Right lobe of liver (tissue), 6 donors: ENCODE data around the gene HIVEP2. TPM values are rescaled to one million over a fixed set of nuclear protein-coding genes. Genes with fewer than 3 reads are reported as not detected.
A peak's percentile ranks its signal among the peaks of the same experiment; 100 is the strongest.

Experiments
- ATAC-seq, 4 donors: fragments of 200-7000 bp; cut with Tn5 transposase; one replicate each; pipeline ENCODE4 v1.9.1; 2020; ENCODE audit warnings: mild to moderate bottlenecking in 4 of 4, moderate library complexity in 4 of 4
- DNase-seq, 3 donors: peaks; one replicate each; pipeline ENCODE4 v3.0.0-alpha.2; 2020
- H3K27ac ChIP-seq, 3 donors: fragments of 200-600 bp; one replicate each; pipeline ENCODE4 v1.8.0; 2022
- H3K27me3 ChIP-seq, 2 donors: fragments of 200-600 bp; one replicate each; pipeline ENCODE4 v1.8.0; 2022
- H3K36me3 ChIP-seq, 4 donors: fragments of 200-600 bp; sonication (generic) in 1 of 4; one replicate each; pipeline versions ENCODE4 v1.5.1 to v1.8.0; 2017 to 2022; ENCODE audit warnings: control low read depth in 1 of 4
- H3K4me1 ChIP-seq, 4 donors: fragments of 200-600 bp; sonication (generic) in 1 of 4; one replicate each; pipeline versions ENCODE4 v1.5.1 to v1.8.0; 2017 to 2022; ENCODE audit warnings: control low read depth in 1 of 4
- H3K4me3 ChIP-seq, 3 donors: fragments of 200-600 bp; one replicate each; pipeline ENCODE4 v1.8.0; 2022
- H3K9me3 ChIP-seq, 4 donors: fragments of 200-600 bp; sonication (generic) in 1 of 4; one replicate each; pipeline versions ENCODE4 v1.5.1 to v1.8.0; 2017 to 2022; ENCODE audit warnings: control low read depth in 1 of 4
- POLR2A ChIP-seq: fragments of 450-650 bp; IDR thresholded peaks from one replicate; pipeline ENCODE4 v1.6.1; 2017; ENCODE audit warnings: antibody characterized with exemption, mild to moderate bottlenecking
- WGBS: methylation state at CpG from one replicate; pipeline ENCODE4 v1.1.6; 2018; ENCODE audit warnings: low coverage, low lambda C conversion rate; ENCODE audit not compliant: insufficient coverage; ENCODE audit errors: missing lambda C conversion rate; 5-methylcytosine and 5-hydroxymethylcytosine counted together
- intact Hi-C, 2 donors: fragments of 100-400 bp; cut with DNase I; formaldehyde crosslinking; loops; one replicate each; pipeline versions ENCODE4 v1.11.2 to v1.14.1; 2022
- total RNA-seq, 6 experiments: library from RNA; depleted of rRNA in 2 of 6; stranded (reverse); fragments of >200 nt in 2 of 6; fragmentation: NEBNext Ultra II Directional in 3 of 6; extraction: Animal tissue kit (Norgen Biotek cat#: 25700) in 3 of 6; gene quantifications; one replicate each; pipeline versions ENCODE4 v1.1.0 to v1.2.4, GENCODE V29; 2016 to 2023
- TF ChIP-seq, protein P1 (sequence below), 4 donors: fragments of 200-600 bp in 3 of 4; fragments of 450-650 bp in 1 of 4; IDR thresholded peaks; one replicate each; pipeline versions ENCODE4 v1.5.1 to v1.8.0; 2016 to 2022; ENCODE audit warnings: antibody characterized with exemption in 4 of 4, mild to moderate bottlenecking in 2 of 4
- donor health status: DM: no; HTN: yes; CAD: no.
- donor health status: DM: no; HTN: no; CAD: no.
- donor health status: DM: no; HTN: no; CAD: no.
- donor health status: DM: no; HTN: yes; CAD: no.
- donor health status: DM: no; HTN: yes; CAD: no.

The HIVEP2 gene
- total RNA-seq, 6 experiments from 2014 or later, result 3.0 to 8.9 (median 5.1) TPM

- DNase-seq, result no peak
- ATAC-seq, result peak in 1 of 4 donors; percentile 7
- intact Hi-C loops, result no loop called here
- Histone ChIP-seq H3K27ac (peak overlapping the region; percentile 56 to 77 (median 75)), H3K36me3 (no peaks in the 10 kb centered on the region), H3K4me1 (peaks cover 0 to 24% (median 7%) of the 10 kb centered on the region in 4 donors), H3K4me3 (peak overlapping the region in 2 of 3 donors; percentile 36 to 45), H3K27me3 (no peaks in the 10 kb centered on the region), H3K9me3 (no peaks in the 10 kb centered on the region)
- TF ChIP-seq, protein P1, sequence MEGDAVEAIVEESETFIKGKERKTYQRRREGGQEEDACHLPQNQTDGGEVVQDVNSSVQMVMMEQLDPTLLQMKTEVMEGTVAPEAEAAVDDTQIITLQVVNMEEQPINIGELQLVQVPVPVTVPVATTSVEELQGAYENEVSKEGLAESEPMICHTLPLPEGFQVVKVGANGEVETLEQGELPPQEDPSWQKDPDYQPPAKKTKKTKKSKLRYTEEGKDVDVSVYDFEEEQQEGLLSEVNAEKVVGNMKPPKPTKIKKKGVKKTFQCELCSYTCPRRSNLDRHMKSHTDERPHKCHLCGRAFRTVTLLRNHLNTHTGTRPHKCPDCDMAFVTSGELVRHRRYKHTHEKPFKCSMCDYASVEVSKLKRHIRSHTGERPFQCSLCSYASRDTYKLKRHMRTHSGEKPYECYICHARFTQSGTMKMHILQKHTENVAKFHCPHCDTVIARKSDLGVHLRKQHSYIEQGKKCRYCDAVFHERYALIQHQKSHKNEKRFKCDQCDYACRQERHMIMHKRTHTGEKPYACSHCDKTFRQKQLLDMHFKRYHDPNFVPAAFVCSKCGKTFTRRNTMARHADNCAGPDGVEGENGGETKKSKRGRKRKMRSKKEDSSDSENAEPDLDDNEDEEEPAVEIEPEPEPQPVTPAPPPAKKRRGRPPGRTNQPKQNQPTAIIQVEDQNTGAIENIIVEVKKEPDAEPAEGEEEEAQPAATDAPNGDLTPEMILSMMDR (IDR thresholded peaks at IDR 0.05), result no peak
- TF ChIP-seq POLR2A, result no peak
- WGBS, result 21% methylated on average over 2 of the region's 2 CpGs
Observed at GRCh38 chr6:142845143-142845571, 99.8 kb downstream of the HIVEP2 start.

DNA sequence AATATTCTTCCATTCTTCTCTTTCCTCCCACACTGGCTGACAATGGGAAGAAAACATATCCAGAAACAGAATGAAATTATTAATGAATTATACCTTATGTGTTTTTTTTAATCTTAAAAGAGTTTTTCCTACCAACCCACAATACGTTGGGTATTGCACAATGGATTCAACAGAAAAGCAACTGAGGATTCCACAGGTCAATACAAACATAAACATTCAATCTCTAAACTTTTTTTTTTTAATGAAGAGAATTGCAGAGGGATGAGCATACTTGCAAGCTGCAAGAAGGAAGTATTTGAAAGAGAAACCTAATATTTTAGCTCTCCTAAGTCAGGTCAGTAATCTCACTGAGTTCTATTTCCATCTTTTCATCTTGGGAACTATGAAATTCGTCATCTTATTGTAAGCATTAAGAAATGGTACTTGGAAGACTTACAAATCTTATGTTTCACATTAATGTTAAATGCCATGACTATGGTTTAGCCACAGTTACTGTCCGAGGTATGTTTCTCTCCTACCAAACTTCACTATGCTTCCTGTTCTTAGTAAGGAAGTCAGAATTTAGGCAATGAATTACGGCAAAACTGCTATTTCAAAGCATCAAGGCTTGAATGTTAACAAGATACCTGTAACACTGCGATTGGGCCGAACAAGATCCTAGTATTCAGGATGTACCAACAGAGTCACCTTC, 100.8 kb downstream of the HIVEP2 start:
- Histone ChIP-seq H3K27ac (peak overlapping the region in 1 of 3 donors; percentile 75), H3K27me3 (no peaks in the 10 kb centered on the region), H3K36me3 (no peaks in the 10 kb centered on the region), H3K4me3 (no peak overlapping the region), H3K9me3 (no peaks in the 10 kb centered on the region), H3K4me1 (peaks cover 0 to 22% (median 6%) of the 10 kb centered on the region in 4 donors)
- ATAC-seq, result no peak
- TF ChIP-seq, protein P1 (IDR thresholded peaks at IDR 0.05), result no peak
- TF ChIP-seq POLR2A, result no peak
- intact Hi-C loops, result no loop called here
- 49% methylated on average over 6 of the region's 6 CpGs for WGBS
- DNase-seq, result no peak

DNA sequence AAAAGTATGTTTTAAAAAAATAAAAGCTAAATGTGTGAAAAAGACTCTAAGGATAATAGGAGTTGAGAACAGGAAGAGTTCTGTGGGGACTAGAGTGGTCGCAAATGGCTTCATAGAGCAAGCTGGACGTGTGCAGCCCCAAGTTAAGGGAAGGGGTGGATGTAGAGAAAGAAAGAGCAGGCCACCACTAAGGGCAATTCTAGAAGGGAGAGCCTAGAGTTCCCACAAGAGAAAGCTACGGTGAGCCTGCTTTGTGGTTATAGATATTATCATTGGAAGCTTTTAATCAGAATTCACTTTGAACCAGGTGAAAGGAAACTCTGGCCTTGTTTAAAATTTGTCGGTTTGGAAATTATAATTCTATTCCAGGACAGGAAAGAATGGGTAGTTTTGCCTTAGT, 101.6 kb downstream of the HIVEP2 start:
- H3K27me3 ChIP-seq, result no peaks in the 10 kb centered on the region
- H3K27ac ChIP-seq, result no peak overlapping the region
- H3K4me1 ChIP-seq, result peaks cover 0 to 22% (median 8%) of the 10 kb centered on the region in 4 donors
- TF ChIP-seq, protein P1 (IDR thresholded peaks at IDR 0.05), result no peak
- TF ChIP-seq POLR2A, result no peak
- no peaks in the 10 kb centered on the region for H3K36me3 ChIP-seq
- DNase-seq (no peak), ATAC-seq (no peak)
- H3K4me3 ChIP-seq, result no peak overlapping the region
- H3K9me3 ChIP-seq, result no peaks in the 10 kb centered on the region
- WGBS, result 72% methylated on average over 4 of the region's 4 CpGs
- intact Hi-C loops, result no loop called here

GRCh38 chr6:142842418-142843261, 102.3 kb downstream of the HIVEP2 start:
- TF ChIP-seq, protein P1 (IDR thresholded peaks at IDR 0.05), result no peak
- no peak for TF ChIP-seq POLR2A
- WGBS, result 55% methylated on average over 10 of the region's 11 CpGs
- H3K4me1 ChIP-seq, result peaks cover 0 to 22% (median 8%) of the 10 kb centered on the region in 4 donors
- peak overlapping the region in 1 of 3 donors; percentile 24 for H3K27ac ChIP-seq
- no peak for ATAC-seq
- H3K36me3 ChIP-seq, result no peaks in the 10 kb centered on the region
- no peaks in the 10 kb centered on the region for H3K9me3 ChIP-seq
- no peaks in the 10 kb centered on the region for H3K27me3 ChIP-seq
- no peak for DNase-seq
- intact Hi-C loops, result no loop called here
- H3K4me3 ChIP-seq, result no peak overlapping the region
